WTC11 (cell line): Measurements from ENCODE around the gene DAO.
"Not testable (repeated sequence)": the region's sequence is repeated elsewhere in the genome, so short reads cannot be mapped to it uniquely, and the experiment has no call there.

Source experiments
- AFF4 ChIP-seq: sonication (generic); formaldehyde crosslinking; IDR thresholded peaks from 2 replicates; pipeline ENCODE4 v1.8.1; 2023; ENCODE audit warnings: mild to moderate bottlenecking, missing genetic modification reagents, borderline replicate concordance
- ARID4B ChIP-seq: sonication (generic); formaldehyde crosslinking; IDR thresholded peaks from 2 replicates; pipeline ENCODE4 v1.8.0; 2023; ENCODE audit warnings: missing genetic modification reagents, mild to moderate bottlenecking, borderline replicate concordance
- FOXP4 ChIP-seq: sonication (generic); formaldehyde crosslinking; IDR thresholded peaks from 2 replicates; pipeline ENCODE4 v1.8.0; 2022; ENCODE audit warnings: mild to moderate bottlenecking, missing genetic modification reagents
- GABPB1 ChIP-seq: sonication (generic); formaldehyde crosslinking; IDR thresholded peaks from 2 replicates; pipeline ENCODE4 v1.8.1; 2023; ENCODE audit warnings: mild to moderate bottlenecking, missing genetic modification reagents
- JUN ChIP-seq: sonication (generic); formaldehyde crosslinking; IDR thresholded peaks from 2 replicates; pipeline ENCODE4 v1.8.0; 2023; ENCODE audit warnings: mild to moderate bottlenecking, missing genetic modification reagents
- USF1 ChIP-seq: sonication (generic); formaldehyde crosslinking; IDR thresholded peaks from 2 replicates; pipeline ENCODE4 v1.8.0; 2022; ENCODE audit warnings: mild to moderate bottlenecking, missing genetic modification reagents
- TF ChIP-seq, protein P1 (sequence below): sonication (generic); formaldehyde crosslinking; IDR thresholded peaks from 2 replicates; pipeline ENCODE4 v1.8.1; 2023; ENCODE audit warnings: mild to moderate bottlenecking, missing genetic modification reagents, moderate library complexity
- TF ChIP-seq, protein P2 (sequence below): sonication (generic); formaldehyde crosslinking; conservative IDR thresholded peaks from 2 replicates; pipeline ENCODE4 v1.8.1; 2023; ENCODE audit warnings: mild to moderate bottlenecking, low read depth, missing genetic modification reagents, moderate library complexity
- TF ChIP-seq, protein P3 (sequence below): fragments of 200-600 bp; IDR thresholded peaks from 2 replicates; pipeline ENCODE4 v1.8.0; 2022; ENCODE audit warnings: antibody characterized with exemption
- TF ChIP-seq, protein P4 (sequence below): sonication (generic); formaldehyde crosslinking; IDR thresholded peaks from 2 replicates; pipeline ENCODE4 v1.8.0; 2023; ENCODE audit warnings: mild to moderate bottlenecking, missing genetic modification reagents
- TF ChIP-seq, protein P5 (sequence below): sonication (generic); formaldehyde crosslinking; IDR thresholded peaks from 2 replicates; pipeline ENCODE4 v1.8.1; 2022; ENCODE audit warnings: low read depth, missing genetic modification reagents, borderline replicate concordance

DNA sequence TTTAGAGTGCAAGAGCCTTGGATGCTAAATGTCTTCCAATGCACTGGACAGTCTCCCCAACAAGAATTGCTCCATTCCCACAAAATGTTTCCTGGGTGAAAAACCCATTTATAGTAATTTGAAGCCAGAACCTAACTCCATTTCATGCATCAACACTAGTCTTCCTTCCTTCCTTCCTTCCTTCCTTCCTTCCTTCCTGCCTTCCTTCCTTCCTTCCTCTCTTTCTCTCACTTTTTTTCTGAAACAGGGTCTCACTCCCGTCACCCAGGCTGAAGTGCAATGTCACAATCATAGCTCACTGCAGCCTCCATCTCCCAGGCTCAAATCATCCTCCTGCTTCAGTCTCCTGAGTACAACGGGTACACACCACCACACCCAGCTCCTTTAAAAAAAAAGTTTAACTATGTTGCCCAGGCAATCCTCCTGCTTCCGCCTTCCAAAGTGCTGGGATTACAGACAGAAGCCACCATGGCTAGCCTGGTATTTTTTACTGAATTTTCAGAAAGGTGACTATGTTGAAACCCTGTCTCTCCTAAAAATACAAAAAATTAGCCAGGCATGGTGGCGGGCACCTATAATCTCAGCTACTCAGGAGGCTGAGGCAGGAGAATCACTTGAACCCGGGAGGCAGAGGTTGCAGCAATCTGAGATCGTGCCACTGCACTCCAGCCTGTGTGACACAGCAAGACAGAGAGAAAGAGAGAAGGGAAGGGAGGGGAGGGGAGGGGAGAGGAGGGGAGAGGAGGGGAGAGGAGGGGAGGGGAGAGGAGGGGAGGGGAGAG lies 20.6 kb upstream of the DAO start:
- TF ChIP-seq GABPB1 (CRISPR knock-in tag); ARID4B (CRISPR knock-in tag); FOXP4 (CRISPR knock-in tag); AFF4; USF1 (CRISPR knock-in tag); JUN (CRISPR knock-in tag): not testable (repeated sequence)
- TF ChIP-seq, protein P1, sequence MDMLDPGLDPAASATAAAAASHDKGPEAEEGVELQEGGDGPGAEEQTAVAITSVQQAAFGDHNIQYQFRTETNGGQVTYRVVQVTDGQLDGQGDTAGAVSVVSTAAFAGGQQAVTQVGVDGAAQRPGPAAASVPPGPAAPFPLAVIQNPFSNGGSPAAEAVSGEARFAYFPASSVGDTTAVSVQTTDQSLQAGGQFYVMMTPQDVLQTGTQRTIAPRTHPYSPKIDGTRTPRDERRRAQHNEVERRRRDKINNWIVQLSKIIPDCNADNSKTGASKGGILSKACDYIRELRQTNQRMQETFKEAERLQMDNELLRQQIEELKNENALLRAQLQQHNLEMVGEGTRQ: not testable (repeated sequence)
- TF ChIP-seq, protein P2, sequence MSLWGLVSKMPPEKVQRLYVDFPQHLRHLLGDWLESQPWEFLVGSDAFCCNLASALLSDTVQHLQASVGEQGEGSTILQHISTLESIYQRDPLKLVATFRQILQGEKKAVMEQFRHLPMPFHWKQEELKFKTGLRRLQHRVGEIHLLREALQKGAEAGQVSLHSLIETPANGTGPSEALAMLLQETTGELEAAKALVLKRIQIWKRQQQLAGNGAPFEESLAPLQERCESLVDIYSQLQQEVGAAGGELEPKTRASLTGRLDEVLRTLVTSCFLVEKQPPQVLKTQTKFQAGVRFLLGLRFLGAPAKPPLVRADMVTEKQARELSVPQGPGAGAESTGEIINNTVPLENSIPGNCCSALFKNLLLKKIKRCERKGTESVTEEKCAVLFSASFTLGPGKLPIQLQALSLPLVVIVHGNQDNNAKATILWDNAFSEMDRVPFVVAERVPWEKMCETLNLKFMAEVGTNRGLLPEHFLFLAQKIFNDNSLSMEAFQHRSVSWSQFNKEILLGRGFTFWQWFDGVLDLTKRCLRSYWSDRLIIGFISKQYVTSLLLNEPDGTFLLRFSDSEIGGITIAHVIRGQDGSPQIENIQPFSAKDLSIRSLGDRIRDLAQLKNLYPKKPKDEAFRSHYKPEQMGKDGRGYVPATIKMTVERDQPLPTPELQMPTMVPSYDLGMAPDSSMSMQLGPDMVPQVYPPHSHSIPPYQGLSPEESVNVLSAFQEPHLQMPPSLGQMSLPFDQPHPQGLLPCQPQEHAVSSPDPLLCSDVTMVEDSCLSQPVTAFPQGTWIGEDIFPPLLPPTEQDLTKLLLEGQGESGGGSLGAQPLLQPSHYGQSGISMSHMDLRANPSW: not testable (repeated sequence)
- TF ChIP-seq, protein P3, sequence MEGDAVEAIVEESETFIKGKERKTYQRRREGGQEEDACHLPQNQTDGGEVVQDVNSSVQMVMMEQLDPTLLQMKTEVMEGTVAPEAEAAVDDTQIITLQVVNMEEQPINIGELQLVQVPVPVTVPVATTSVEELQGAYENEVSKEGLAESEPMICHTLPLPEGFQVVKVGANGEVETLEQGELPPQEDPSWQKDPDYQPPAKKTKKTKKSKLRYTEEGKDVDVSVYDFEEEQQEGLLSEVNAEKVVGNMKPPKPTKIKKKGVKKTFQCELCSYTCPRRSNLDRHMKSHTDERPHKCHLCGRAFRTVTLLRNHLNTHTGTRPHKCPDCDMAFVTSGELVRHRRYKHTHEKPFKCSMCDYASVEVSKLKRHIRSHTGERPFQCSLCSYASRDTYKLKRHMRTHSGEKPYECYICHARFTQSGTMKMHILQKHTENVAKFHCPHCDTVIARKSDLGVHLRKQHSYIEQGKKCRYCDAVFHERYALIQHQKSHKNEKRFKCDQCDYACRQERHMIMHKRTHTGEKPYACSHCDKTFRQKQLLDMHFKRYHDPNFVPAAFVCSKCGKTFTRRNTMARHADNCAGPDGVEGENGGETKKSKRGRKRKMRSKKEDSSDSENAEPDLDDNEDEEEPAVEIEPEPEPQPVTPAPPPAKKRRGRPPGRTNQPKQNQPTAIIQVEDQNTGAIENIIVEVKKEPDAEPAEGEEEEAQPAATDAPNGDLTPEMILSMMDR: not testable (repeated sequence)
- TF ChIP-seq, protein P4, sequence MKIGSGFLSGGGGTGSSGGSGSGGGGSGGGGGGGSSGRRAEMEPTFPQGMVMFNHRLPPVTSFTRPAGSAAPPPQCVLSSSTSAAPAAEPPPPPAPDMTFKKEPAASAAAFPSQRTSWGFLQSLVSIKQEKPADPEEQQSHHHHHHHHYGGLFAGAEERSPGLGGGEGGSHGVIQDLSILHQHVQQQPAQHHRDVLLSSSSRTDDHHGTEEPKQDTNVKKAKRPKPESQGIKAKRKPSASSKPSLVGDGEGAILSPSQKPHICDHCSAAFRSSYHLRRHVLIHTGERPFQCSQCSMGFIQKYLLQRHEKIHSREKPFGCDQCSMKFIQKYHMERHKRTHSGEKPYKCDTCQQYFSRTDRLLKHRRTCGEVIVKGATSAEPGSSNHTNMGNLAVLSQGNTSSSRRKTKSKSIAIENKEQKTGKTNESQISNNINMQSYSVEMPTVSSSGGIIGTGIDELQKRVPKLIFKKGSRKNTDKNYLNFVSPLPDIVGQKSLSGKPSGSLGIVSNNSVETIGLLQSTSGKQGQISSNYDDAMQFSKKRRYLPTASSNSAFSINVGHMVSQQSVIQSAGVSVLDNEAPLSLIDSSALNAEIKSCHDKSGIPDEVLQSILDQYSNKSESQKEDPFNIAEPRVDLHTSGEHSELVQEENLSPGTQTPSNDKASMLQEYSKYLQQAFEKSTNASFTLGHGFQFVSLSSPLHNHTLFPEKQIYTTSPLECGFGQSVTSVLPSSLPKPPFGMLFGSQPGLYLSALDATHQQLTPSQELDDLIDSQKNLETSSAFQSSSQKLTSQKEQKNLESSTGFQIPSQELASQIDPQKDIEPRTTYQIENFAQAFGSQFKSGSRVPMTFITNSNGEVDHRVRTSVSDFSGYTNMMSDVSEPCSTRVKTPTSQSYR (CRISPR knock-in tag): not testable (repeated sequence)
- TF ChIP-seq, protein P5, sequence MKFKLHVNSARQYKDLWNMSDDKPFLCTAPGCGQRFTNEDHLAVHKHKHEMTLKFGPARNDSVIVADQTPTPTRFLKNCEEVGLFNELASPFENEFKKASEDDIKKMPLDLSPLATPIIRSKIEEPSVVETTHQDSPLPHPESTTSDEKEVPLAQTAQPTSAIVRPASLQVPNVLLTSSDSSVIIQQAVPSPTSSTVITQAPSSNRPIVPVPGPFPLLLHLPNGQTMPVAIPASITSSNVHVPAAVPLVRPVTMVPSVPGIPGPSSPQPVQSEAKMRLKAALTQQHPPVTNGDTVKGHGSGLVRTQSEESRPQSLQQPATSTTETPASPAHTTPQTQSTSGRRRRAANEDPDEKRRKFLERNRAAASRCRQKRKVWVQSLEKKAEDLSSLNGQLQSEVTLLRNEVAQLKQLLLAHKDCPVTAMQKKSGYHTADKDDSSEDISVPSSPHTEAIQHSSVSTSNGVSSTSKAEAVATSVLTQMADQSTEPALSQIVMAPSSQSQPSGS (CRISPR knock-in tag): not testable (repeated sequence)
